NCI-H1048 (cell line): Measurements from ENCODE around the gene LTBP1.

Experiments used
- DNase-seq: peaks from one replicate; lab custom pipeline; 2025; lab: John Stamatoyannopoulos, UW

LTBP1 gene

GRCh38 chr2:33272001-33272400 is 325.2 kb downstream of the LTBP1 start:
- no peak for DNase-seq

DNA sequence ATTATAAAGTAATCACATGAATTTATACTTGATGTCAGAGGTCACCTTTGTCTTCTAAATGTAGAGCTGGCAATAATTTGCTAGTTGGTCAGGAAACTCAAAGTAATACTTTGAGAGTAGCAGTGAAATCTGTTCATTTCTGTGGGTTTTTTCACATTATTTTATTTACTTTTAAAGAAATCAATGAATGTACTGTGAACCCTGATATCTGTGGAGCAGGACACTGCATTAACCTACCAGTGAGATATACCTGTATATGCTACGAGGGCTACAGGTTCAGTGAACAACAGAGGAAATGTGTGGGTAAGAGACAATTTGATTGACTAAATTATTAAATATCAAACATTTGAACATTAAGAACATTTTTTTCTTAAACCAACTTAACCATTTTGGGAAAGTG is 326.7 kb downstream of the LTBP1 start:
- DNase-seq = no peak

- DNase-seq = no peak
These were observed 327.8 kb downstream of the LTBP1 start for GRCh38 chr2:33274524-33274923.

DNA sequence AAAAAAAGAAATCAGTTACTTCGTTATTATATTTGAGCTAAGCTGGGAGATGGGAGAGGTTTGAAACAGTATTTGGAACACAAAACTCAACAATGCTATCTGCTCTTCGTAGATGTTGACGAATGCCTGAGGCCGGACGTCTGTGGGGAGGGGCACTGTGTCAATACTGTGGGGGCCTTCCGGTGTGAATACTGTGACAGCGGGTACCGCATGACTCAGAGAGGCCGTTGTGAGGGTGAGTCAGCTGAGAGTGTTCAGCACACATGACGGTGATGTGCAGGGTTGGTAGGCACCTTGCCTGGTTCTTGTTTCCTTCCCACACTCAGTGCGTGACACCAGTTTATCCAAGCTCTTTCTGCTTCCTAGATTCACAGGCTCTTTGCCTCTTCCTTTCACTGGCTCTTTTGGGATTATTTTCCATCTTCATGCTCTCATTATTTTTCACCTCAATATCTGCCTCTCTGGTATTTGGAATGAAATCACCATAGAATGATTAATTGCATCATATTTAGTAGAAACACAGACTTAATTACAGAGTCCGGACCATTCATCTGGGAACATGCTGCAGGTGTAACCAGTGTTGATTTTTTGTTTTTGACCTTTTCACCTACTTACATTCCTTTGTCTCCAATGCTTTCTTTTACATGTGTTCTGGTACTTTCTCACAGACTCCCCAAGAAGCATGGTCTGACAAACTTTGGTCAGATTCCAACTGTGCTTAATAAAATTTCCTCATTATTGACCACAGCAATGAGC is 329.1 kb downstream of the LTBP1 start:
- DNase-seq = no peak

DNA sequence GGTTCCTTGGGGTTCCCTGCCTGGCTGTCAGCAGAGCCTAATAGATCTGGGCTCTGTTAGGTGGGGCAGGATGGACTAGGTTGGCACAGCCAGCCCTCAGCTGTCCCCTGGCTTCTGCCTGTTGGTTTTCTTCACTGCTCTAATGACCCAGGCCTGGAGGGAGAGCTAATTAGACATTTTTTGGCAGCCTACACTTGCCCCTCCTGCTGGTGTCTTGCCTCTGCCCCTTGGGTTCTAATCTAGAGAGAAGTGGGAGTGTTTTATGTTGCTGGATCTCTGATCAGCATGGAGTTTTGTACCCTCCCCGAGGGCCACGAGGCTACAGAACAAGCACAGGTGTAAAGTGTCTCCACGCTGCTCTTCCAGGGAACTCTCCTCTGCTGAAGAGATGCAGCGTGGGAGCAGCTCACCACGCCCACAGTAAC is 330.3 kb downstream of the LTBP1 start:
- DNase-seq = no peak

DNA sequence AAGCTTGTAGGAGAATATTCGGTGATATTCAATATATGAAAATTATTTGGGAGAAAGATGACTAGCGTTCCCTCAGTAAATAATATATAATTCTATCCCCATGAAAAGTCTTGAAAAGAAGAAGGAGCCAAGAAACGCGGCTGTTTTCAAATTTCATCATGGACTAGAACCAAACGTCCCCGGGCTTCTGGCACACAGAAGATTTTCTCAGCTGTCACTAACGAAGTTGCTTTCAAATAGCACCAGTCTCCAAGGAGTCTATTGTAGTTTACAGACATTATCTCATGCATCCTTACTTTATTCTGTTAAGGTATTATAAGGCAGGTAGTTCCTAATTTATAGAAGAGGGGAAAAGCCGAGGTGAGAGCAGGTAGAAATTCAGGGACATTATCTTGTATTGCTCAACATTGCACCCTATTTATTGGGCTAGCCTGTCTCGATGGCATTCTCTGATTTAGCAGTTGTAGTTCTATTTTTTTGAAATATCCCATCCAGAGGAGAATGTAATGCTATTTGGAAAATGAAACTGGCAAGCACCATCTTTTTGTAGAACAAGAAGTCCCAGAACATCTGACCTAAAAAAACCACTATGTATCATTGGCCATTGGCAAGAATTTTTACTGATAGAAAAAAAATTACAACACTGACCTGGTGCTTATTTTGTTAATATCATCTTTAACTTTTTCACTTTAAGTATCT is 331.6 kb downstream of the LTBP1 start:
- DNase-seq = no peak

GRCh38 chr2:33284287-33284686 is 337.5 kb downstream of the LTBP1 start:
- DNase-seq = no peak

- no peak for DNase-seq
These were observed 340.8 kb downstream of the LTBP1 start for GRCh38 chr2:33287507-33288005.

DNA sequence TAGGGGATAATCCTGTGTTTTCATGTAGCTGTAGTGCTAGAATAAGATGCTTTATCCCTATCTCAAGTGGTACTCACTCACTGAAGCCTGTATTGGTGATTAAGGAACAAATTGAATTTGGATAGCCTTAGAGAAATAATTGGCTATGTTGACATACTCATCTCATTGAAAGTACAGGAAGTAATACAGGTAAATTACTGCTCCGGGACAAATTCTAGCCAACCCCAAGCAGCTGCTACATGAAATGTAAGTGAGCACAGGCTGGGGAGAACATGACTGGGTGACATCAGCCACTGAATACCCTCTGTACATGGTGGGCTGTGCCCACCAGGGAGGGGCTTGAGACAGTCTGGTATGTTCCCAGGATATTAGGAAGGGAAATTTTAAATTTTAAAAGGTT is 341.3 kb downstream of the LTBP1 start:
- DNase-seq = no peak

DNA sequence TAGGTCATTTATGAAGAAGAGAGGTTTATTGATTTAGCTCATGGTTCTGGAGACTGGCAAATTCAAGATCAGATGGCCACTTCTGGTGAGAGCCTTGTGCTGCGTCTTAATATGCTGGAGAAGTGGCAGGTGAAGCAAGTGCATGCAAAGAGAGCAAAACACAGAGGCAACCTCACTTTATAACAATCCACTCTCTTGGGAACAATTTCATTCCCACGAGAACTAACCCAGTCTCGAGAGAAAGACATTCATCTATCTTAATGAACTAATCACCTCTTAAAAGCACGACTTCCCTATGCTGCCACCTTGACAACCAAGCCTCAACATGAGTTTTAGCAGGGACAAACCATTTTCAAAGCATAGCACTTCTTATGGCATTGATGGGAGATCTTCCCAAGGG is 343.2 kb downstream of the LTBP1 start:
- DNase-seq = no peak

- no peak for DNase-seq
These were observed 344.7 kb downstream of the LTBP1 start for GRCh38 chr2:33291278-33292013.

DNA sequence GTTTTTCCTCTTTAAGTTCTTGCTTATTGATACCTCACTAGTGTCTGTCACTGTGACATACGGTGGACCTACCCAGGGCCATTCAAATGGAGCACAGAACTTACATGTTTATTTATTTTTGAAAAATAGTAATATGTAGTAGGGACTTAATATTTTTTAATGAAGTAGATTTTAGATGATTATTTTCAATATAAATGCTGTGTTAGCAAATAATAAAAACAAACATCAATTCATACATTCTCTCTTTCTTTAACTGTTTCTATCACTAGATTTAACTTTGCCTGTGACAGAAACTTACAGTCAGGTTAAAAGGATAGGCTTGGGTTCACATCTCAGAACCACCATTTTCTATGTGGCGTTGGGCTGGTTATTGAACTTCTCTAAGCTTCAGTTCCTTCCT is 345.3 kb downstream of the LTBP1 start:
- DNase-seq = no peak

GRCh38 chr2:33292981-33293595 is 346.3 kb downstream of the LTBP1 start:
- no peak for DNase-seq

DNA sequence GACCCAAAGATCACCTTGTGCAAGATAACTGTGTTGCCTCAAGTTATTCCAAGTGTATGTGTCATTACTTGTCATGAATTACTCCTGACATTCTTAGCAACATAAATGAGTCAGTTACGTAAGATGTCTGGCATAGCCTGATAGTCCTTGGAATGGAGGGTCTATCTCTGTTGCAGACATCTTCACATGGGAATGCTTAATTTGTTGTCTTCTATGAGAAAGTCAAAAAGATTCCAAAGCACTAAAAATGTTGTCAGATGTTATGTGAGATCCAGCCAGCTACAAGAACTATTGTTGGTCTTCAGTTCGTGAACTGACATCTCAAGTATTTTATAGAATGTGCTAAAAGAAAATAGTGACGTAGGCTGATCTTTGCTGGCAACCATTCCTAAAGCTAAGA is 351.5 kb downstream of the LTBP1 start:
- DNase-seq = no peak

- no peak for DNase-seq
These were observed 354.6 kb downstream of the LTBP1 start for GRCh38 chr2:33301355-33301754.

- DNase-seq = no peak
These were observed 355.6 kb downstream of the LTBP1 start for GRCh38 chr2:33302348-33302747.

DNA sequence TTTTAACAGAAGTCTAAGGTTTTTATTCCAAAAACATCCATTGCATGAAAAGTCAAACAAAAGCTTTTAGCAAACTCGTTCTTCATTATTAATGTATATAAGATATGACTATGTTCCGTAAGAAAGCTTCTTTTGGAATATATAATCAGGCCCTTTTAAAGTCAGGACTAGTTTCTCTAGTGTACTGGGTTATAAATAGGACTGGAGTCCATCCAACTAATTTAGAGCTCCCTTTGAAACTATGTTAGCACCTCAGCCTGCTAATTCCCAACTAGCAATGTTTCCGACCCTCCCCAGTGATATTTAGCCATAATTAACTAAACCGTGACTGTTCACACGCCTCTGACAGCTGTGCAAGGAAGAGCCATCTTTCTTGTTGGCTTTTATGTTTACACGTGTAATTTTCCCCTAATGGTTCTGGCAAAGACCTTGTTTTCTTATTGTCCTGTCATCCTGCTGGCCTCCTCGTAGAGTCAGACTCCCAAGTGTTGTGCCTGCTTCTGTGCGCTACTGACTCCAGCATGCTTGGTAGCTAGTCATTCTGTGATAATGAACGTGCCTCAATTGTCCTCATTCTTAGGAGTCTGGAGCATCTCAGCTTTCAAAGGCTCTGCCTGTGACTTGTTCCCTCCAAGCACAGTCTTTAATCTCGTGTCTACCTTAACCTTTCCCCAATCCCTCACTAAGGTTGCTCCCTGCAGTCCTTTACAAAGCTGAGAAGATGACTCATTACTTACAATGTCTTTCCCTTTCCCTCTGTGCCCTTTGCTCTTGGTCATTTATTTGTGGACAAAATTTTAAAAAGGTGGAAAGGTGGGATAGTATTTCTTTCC is 357.5 kb downstream of the LTBP1 start:
- DNase-seq = no peak

DNA sequence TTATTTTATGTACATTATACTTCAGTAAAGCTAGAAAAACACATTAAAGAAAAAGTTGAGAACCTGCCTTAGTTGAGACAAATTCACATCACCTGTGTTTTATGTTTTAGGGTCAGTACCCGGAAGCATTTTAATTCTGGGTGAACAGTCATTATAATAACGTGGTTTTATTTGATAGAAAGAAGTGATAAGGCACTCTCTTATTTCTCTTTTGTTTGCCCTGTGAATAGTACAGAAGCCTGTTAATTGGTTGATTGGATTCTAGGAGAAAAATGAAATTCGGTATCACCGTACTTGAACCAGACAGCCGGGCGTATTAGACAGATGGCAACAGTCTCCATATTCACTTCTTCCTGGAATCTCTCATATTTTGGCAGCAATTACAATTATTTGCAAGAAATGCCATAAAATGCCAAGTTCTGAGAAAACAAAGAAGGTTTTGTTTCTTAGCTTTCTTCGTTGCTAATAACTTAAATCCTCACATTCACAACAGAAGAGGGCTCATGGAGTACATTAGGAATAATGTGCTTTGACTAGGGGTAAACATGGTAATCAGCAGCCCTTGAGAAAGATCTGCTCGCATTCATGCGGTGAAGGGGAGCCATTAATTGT is 361.0 kb downstream of the LTBP1 start:
- DNase-seq = no peak

- DNase-seq = no peak
These were observed 365.6 kb downstream of the LTBP1 start for GRCh38 chr2:33312355-33312754.

- no peak for DNase-seq
These were observed 366.3 kb downstream of the LTBP1 start for GRCh38 chr2:33313039-33313438.

GRCh38 chr2:33314541-33314940 is 367.8 kb downstream of the LTBP1 start:
- no peak for DNase-seq
